Fibroblast of peridontal ligament (primary cell): ENCODE data around the gene CPSF3.

Source experiments
- DNase-seq: peaks from one replicate; pipeline ENCODE4 v3.0.0-alpha.2; 2010; ENCODE audit errors: extremely low read depth

The CPSF3 gene

DNA sequence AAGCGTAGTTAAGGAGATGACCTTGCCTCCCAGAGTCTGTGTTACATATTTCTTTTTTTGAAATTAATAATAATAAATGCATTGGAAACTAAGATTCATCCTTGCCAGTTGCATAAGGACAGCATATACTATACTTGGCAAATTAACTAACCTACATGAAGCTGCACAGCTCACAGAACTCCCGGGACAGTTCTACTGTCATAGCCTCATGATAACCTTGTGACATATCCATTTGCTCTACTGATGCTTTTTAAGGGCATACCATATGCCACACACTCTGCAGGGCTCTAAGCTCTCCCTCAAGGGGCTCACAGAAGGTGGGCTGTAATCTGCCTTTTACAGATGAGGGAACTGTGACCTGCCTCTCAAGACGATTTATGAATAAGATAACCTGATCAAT is 3.9 kb upstream of the CPSF3 start:
- DNase-seq = no peak

DNA sequence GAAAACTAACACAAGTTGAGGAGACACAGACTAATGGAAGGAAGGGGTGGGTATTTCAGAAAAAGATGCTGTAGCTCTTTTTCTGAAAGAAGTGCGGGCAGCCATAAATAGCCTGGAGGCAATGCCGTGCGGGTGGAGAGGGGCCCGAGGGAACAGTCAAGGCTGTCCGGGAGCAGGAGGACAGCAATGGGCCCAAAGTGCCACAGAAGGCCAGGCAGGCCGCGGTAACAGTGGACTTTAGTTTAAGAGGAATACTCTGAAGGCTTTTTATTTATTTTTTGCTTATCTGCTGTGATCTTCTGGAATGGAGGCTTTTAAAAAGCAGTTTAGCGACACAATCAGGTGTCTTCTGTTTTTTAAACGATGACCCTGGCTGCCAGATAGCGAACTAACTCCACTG is 3.0 kb upstream of the CPSF3 start:
- no peak for DNase-seq

DNA sequence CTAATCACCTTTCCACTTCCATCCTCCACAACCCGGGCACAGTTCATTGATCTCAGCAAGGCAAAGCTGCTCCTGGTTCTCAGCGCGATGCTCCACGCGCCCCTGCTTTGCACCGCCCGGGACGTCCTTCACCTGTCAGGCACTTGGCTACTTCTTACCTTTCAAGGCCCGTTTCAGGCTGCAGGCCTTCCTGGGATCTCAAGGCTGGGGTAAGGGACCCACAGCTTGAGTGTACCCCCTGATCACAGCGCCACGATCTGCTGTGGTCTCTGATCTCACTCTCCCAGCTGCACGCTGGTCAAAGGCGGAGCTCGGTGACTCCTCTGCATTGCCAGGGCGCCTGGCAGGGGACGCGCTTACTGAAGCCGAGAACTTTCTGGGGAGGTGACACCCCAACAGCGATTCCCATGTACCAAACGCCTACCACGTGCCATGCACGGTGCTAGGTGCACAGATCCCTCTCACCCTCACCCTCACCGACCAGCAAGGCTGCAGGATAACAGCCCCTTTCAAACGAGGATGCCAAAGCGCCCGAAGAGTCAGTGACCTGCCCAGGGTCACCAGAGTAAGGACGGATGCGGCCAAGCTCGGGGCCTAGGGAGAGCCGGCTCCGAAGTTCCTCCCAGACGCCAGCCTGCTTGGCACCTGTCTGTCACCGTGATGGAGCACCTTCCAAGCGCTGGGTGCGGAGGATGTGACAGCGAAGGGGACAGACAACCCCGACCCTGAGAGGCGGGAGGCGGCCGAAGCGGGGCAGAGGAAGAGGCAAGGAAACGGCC is 944 bp upstream of the CPSF3 start:
- no peak for DNase-seq

DNA sequence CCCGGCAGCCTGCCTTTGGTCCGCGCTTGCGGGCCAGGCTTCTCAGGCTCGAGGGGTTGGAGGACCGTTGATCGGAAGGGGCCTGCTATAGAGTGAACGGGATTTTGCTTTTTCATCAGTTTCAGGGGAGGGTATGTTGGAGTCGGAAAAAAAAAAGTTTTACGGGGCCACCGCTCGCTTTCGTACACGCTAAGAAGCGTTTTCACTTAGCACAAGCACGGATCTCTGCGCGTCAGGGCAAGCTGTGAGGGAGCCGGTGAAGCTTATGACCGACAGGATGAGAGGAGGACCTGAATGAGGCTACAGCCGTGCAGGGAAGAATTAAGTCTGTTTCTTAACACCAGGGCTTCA is 443 bp downstream of the CPSF3 start:
- DNase-seq = peak; percentile 27

DNA sequence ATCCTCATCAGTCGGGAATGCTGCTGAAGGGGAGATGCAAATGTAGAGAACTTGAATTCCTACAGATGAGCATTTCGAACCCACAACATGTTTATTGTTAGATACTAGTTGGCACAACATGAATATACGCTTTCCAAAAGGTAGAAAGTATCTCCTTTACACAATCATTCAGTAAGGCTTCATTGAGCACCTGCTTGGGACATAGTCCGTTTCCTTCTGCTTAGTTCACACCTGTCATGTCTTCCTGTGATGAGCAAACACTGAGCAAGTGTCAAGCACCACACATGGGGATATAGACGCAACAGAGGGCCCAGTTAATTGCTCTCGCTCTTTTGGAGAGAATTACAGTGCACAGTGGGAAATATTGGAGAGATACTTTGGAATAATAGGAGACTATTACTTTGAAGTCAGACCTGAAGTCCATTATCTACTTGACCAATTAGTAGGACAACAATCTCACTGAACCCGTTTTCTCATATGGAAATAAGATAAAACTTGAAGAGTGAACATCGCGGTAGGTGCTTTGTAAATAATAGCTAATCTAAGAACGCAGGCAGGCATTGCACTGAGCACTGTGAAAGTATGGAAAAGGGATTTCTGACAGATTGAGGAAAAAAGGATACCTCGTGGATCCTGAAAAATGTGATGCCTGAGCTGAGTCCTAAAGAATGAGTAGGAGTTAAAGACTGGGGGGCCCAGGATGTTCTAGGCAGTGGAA is 1.2 kb downstream of the CPSF3 start:
- no peak for DNase-seq

DNA sequence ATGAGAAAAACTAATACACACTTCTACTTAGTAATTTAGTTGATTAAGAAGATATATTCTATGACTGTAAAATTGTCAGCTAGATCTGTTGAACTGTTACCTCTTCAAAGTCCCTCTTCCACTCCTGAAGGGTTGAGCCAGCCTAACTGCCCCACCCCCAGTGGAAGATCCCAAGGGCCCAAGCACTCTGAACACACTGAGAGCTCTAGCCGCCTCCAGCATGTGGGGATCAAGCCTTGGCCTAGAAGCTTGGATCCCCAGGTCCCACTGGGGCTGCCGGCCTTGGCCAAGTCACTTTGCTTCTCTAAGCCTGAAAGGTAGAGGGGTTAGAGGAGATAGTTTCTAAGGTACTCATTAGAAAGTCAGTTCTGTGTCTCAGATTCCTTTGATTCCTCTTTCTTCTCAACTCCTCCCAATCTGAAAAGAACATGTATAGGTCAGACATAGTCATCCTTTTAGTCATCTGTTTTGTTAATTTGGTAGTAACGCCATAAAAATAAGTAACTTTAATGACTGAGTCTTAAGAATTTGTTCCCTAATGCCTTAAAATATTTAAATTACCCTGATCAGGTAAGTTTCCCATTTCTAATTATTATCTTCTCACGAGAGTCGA is 5.6 kb downstream of the CPSF3 start:
- DNase-seq = no peak

DNA sequence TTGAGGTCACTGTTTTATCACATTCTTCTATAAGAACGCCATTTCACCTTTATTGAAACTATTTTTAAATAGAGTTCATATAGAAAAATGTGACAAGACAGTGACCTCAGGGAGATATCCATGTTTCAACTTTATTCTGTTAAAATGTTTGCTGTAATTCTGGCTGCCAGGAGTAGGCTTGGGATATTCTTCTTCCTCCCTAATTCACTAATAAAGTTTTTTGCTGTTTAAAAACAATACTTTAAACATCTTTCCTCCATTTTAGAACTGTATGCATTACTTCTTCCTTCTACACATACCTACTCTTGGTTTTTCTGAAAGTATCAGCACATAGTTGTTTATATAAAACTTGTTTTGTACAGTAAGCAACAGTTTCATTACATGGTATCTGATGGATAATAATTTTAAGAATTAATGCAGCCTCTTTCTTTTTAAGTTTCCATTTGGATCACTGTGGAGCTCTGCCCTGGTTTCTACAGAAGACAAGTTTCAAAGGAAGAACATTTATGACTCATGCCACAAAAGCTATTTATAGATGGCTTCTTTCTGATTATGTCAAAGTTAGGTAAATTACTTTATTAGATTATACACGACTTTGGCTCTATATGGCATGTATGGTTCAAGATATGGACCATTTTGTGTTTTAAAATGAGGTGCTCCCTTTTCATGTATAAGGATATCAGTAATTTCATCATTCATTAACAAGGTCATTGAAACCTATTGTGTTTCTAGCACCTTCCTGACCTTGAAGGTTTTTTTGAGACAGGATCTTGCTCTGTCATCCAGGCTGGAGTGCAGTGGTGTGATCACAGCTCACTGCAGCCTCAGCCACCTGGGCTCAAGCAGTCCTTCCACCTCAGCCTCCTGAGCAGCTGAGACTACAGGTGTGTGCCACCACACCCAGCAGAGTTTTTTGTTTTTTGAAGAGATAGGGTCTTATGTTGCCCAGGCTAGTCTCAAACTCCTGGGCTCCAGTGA is 7.2 kb downstream of the CPSF3 start:
- DNase-seq = peak; percentile 39

DNA sequence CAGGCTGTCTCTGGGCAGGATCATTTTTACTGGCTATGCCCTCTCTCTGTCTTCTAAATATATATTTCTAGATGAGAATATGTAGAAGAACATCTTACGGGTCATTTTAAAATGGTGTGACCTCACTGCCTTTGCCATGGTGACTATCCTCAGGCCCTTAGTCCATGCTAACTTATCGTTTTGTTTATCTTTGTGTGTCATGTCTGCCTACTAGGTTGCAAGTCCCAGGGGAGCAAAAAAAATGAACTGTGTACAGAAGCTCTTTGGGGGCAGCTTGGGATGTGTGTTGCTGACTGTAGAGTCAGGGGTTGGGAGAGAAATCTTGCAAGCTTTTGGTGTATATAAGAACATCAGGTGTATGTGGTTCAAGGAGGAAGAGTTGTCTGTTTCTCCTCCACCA is 11.0 kb downstream of the CPSF3 start:
- DNase-seq = no peak

DNA sequence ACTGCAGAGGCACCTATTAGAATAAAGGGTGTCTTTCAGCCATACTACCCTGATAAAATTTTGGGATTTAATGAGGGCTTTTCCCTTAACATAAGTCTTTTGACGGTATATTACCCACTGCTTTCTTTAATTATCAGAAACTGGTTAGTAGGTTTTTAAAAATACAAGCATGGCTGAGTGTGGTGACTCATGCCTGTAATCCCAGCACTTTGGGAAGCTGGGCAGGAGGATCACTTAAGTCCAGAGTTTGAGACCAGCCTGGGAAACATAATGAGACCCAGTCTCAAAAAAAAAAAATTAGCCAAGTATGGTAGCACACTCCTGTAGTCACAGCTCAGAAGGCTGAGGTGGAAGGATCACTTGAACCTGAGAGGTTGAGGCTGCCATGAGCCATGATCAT is 16.1 kb downstream of the CPSF3 start:
- peak; percentile 44 for DNase-seq

DNA sequence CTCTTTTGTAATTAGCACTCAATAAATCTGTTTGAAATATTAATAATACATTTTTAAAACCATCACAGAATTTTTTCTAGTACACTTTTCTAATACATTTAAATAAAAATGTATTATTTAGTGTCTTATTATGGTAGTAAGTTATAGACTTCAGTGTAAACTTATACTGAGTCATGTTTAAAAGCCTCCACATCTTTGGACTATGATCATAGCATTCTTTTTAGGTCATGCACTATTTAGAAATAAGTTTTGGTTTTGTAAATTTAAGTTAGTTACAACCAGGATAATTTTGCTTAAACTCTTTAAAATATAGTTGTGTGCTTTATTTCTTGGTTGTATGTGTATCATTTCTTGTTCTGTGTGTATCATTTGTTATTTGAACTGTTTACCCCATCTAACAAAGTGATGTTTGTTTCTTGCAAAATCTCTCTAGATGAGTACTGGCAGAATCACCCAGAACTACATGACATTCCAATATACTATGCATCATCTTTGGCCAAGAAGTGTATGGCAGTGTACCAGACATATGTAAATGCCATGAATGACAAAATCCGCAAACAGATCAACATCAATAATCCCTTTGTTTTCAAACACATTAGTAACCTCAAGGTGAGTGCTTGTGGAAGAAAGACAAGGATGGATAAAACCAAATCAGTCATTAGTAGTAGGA is 16.7 kb downstream of the CPSF3 start:
- DNase-seq = peak; percentile 77

DNA sequence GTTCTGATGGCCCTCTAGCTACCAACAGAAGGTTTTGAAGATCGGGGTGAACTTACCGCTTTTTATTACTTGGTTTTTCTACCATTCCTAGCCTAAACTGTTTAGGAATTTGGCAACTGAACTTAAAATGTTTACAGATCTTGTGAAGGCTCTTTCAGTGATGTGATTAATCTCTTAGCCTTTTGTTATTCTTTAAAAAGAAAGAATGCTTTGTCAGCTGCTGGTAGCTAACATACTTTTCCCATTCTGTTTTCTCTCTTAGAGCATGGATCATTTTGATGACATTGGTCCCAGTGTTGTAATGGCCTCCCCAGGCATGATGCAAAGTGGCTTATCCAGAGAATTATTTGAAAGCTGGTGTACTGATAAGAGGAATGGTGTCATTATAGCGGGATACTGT is 18.1 kb downstream of the CPSF3 start:
- DNase-seq = peak; percentile 32

DNA sequence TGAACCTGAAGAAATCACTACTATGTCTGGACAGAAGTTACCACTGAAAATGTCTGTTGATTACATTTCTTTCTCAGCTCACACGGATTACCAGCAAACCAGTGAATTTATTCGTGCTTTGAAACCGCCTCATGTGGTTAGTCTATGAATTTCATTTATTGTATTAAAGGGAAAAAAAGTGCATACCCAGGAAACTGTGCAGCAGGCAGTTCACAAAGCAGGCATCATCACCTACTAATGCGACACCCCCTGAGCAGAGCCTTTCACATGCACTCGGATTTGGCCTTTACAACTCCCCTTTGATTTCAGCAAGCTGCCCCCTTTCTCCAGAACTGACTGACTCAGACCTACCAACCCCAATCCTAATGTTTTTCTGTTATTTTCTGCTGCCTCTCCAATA is 20.1 kb downstream of the CPSF3 start:
- DNase-seq = no peak

DNA sequence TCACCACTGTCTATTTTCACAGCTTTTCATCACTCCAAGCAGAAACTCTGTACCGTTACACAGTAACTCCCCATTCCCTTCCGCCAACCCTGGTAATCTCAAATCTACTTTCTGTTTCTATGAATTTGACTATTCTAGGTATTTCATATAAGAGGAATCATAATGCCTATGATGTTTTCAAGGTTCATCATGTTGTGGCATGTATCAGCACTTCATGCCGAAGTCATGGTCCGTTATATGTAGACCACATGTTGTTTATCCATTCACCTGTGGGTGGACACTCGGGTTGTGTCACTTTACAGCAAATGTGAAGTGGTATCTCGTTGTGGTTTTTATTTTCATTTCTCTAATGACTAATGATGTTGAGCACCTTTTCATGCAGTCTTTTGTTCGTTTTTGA is 21.6 kb downstream of the CPSF3 start:
- no peak for DNase-seq

DNA sequence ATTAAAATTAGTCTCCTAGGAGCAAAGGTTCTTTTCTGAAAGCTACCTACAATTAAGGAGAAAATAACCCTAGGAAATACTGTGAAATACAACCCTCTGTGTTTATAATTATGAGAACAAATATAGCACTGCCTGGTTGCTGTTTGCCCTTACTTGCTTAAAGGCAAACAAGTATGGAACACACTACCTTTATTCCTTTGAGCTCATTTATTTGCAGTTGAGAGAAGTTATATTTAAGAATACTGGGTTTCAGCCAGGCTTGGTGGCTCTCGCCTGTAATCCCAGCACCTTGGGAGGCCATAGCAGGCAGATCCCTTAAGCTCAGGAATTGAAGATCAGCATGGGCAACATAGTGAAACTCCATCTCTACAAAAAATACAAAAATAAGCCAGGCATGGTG is 27.8 kb downstream of the CPSF3 start:
- no peak for DNase-seq

DNA sequence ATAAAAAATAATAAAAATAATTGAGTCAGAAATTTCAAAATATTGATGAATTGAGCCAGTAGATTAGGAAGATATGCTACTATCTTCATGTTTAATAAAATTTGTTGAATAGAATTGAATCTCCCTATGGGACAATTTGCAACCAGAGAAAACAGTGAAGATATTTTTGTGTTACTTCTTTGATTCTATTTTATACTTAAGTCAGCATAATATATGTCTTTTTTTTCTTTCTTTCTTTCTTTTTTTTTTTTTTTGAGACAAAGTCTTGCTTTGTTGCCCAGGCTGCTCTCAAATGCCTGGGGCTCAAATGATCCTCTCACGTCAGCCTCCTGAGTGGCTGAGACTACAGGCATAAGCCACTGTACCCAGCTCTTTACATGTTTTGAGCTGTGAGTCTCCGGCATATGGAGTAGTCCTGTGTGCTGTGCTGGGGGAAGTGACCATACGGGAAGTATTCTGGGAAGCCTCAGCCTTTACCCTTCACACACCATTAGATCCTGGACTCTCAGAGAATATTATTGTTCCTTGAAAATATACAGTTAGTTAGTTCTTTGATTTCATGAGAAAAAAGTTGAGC is 37.1 kb downstream of the CPSF3 start:
- no peak for DNase-seq

DNA sequence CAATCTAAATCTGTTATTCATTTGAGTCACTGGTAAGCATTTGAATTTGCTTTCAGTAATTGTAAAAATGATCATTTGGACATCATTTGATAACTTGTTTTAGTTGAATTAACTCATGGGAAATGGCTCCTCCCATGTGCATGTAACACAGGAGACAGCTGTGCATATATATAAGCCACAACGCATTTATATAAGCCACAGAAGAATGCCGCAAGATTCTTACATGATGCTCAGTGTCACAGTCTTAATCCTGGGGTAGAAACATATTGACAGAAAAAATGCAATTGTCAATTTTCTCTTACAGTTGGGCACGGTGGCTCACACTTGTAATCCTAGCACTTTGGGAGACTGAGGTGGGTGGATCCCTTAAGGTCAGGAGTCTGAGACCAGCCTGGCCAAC is 37.6 kb downstream of the CPSF3 start:
- DNase-seq = no peak

DNA sequence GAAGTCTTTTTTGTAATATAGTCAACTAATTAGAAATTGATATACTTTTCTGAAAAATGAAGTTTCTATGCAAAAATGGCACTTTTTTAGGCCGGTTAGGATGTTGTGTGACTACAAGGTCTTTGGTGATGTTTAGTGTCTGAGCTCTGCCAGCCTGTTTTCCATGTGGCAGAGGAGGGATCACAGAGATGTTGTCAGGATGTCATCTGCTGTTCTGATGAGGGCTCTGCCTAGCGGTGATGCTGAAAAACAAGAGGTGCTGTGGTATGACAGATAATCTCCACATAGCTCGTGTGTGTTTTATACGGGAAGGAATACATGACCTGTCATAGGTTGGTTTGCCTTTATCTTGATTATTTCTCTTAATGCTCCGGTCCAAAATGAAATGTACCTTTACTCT is 38.9 kb downstream of the CPSF3 start:
- DNase-seq = no peak

DNA sequence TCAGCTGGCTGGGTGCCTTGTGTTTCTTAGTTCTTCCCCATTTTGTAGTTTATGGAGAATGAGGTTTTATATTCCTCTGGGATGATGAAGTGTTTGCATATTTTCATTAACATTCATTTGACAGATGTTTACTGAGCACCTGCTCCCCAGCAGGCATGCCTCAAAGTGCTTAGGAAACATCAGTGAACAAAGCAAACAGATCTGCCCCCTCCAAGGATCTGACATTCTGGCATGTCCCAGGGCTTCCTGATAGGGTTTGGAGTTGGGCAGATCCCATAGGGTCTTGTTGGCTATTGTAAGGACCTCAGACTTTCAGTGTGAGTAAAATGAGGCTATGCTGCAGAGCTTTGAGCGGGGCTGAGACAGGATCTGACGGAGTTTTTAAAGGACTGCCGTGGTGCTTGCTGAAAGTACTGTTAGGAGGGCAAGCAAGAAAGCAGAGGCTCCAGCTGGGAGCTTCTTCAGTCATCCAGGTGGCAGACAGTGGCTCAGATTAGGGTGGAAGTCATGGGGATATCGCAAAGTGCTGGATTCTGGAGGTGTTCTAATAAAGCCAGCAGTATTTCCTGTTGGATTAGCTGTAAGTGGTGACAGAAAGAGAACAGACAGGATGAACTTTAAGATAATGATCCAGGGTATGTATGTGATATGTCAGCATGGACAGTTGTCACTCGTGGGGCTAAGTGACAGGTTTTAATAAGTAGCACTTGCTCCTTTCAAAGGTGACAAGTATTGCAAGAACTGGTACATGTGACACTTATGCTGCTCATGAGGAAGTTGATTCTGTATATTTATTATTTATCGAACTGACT is 39.6 kb downstream of the CPSF3 start:
- DNase-seq = no peak

DNA sequence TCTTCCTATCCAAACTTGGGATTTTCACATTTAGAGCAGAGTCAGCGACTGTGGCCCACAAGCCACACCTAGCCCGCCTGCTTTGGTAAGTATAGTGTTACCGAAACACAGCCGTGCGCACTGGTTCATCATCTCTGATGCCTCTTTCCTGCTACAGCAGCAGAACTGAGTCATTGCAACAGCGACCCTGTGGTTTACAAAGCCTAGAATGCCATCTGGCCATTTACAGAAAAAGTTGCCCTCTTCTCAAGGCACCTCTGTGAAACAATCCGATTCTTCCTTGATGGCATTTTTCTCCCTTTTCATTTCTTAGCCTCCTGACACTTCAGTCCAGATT is 40.2 kb downstream of the CPSF3 start:
- peak; percentile 30 for DNase-seq

DNA sequence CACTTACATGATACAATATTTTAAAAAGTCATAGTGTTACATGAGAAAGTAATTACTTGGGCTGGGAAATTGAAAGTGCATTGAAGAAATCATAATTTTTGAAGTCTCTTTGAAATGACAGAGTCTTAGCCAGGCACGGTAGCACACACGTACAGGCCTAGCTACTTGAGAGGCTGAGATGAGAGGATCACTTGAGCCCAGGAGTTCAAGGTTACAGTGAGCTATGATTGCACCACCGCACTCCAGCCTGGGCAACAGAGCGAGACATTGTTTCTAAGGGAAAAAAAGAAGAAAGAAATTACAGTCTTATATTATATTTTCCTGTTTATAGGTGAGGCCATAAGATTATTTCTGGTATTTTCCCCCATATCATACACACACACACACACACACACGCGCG is 41.7 kb downstream of the CPSF3 start:
- DNase-seq = no peak
